Measurements from ENCODE around the gene BLVRA. TPM values are rescaled to one million over a fixed set of nuclear protein-coding genes. Genes with fewer than 3 reads are reported as not detected.

Gene BLVRA
- 39.0 and 47.0 TPM in 2 replicates for total RNA-seq

GRCh38 chr7:43758029-43758821, at the start of gene BLVRA:
Gene BLVRA (plus strand): TSS chr7:43758680. CDS start chr7:43771159, 12,479 bp downstream.

GRCh38 chr7:43729214-43729923, 29.1 kb upstream of the BLVRA start, which contains the start of gene COA1:
Gene COA1 (minus strand): TSS chr7:43729523. CDS start chr7:43648614, 80,909 bp downstream.

Other genes starting within 250 kb of the BLVRA start
- 19.5 and 25.0 TPM in 2 replicates for gene STK17A, start 175.6 kb upstream of the BLVRA start, total RNA-seq
- 31.7 and 34.8 TPM in 2 replicates for gene COA1, start 29.2 kb upstream of the BLVRA start, total RNA-seq
- gene MRPS24, start 110.8 kb downstream of the BLVRA start, total RNA-seq = 97.3 and 98.0 TPM in 2 replicates
- gene URGCP, start 147.9 kb downstream of the BLVRA start, total RNA-seq = 22.9 and 25.2 TPM in 2 replicates
- gene UBE2D4, start 167.8 kb downstream of the BLVRA start, total RNA-seq = 4.1 and 8.9 TPM in 2 replicates
- not detected in 2 replicates for gene SPDYE1, start 239.2 kb downstream of the BLVRA start, total RNA-seq

All from smooth muscle cell of bladder (primary cell).